ENCODE measurements around the gene WFDC5.
"Not testable (repeated sequence)": the region's sequence is repeated elsewhere in the genome, so short reads cannot be mapped to it uniquely, and the experiment has no call there.

The WFDC5 gene

GRCh38 chr20:45087097-45087790, 27.7 kb downstream of the WFDC5 start:
- no peak for DNase-seq

GRCh38 chr20:45085867-45086266, 29.1 kb downstream of the WFDC5 start:
- no peak for DNase-seq

GRCh38 chr20:45085289-45085688, 29.7 kb downstream of the WFDC5 start:
- no peak for DNase-seq

DNA sequence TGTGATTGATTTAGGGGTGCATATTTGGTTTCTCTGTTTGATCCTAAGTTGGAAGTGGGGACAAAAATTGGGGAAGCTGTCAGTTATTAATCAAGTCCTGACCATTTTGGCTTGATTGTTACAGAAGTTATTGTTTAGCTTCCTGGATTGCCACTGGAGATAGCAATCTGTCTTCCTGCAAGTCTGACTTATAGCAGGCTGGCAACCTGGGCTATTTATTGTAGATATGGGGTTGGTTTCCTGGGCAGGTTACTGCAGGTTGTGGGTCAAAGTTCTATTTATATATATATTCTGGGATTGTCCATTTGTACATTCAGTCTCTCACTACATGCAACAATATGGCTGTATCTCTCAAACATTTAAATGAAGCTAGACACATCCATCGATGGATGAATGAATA, 31.8 kb downstream of the WFDC5 start:
- no peak for DNase-seq

DNA sequence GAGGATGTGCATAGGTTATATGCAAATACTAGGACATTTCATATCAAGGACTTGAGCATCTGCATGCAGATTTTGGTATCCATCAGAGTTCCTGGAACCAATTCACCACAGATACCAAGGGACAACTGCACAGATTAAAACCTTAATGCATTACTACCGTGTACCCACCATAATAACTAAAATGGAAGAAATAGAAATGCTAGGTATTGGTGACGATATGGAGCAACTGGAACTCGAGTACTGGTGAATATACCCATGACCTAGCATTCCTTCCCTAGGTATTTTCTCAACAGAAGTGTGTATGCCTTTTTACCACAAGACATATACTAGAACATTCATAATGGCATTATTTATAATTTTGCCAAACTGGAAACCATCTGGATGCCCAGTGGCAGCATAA, 32.5 kb downstream of the WFDC5 start:
- no peak for DNase-seq

DNA sequence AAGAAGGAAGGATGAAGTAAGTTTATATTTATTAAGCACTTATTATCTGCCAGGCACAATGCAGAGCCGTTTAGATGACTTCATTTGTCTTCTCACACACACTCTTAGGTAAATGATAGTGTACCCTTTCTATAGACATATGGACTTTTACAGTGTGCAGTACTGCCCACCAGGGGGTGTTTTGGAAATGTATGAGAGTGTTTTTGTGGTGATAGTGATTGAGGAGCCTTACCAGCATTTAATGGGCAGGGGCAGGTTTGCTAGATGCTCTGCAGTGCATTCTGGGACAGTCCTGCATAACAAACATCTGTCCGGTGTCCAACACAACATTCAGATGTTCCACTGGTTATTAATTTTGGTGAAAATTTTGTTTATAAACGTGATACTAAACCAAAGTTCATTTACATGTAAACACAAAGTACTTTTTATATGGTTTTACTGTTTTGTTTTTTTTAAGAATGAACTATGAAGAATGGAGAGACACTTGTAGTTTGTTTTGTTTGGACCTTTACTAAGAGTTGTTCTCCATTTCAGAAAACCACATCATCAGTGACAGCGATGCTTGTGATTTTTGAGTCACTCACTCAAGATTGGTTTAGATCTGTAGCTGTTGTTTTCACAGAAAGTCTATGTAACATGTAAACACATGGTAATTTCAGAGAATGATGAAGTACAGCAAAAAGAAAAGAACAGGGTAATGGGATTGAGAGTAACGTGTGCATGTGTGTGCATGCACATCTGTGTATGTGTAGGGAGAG, 33.9 kb downstream of the WFDC5 start:
- no peak for DNase-seq

DNA sequence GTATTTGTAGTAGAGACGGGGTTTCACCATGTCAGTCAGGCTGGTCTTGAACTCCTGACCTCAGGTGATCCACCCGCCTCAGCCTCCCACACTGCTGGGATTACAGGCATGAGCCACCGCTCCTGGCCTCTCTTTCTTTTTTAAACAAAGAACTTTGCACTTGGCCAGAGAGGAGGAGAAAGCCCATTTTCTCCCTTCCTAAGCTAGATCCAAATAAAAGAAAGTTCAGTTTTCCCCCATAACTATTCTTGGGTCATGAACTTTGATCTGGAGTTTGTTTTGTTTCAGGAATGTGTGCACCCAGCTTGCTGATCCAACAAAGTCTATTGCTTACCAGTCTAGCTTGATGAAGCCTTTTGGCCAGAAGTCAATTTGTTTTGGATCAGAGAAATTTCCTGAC, 37.4 kb downstream of the WFDC5 start:
- no peak for DNase-seq

- no peak for DNase-seq
Observed at GRCh38 chr20:45073221-45073620, 41.8 kb downstream of the WFDC5 start.

- DNase-seq = no peak
Observed at GRCh38 chr20:45072066-45072465, 42.9 kb downstream of the WFDC5 start.

- no peak for DNase-seq
Observed at GRCh38 chr20:45070932-45071632, 43.9 kb downstream of the WFDC5 start.

DNA sequence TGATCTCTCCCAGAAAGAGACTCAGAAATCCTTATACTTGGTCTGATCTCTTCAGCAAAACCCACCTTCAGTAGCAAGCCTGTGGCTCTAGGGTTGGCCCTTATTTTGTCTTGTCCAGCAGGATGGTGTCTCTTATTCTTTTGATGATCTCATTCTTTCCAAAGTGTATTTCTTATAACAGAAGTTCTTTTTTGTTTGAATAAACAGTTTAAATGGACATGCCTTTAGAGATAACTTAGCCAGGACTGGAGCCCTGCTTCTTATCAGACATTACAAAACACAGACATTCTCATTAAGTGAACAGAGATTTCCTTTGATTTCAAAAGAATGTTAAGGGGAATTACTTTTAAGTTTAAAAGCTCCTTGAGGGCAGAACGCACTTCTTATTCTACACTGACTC, 45.7 kb downstream of the WFDC5 start:
- no peak for DNase-seq

- no peak for DNase-seq
Observed at GRCh38 chr20:45067558-45067957, 47.4 kb downstream of the WFDC5 start.

- DNase-seq = no peak
Observed at GRCh38 chr20:45067087-45067486, 47.9 kb downstream of the WFDC5 start.

- DNase-seq = no peak
Observed at GRCh38 chr20:45066372-45066771, 48.6 kb downstream of the WFDC5 start.

GRCh38 chr20:45064812-45065211, 50.2 kb downstream of the WFDC5 start:
- no peak for DNase-seq

GRCh38 chr20:45063107-45063506, 51.9 kb downstream of the WFDC5 start:
- DNase-seq = not testable (repeated sequence)

DNA sequence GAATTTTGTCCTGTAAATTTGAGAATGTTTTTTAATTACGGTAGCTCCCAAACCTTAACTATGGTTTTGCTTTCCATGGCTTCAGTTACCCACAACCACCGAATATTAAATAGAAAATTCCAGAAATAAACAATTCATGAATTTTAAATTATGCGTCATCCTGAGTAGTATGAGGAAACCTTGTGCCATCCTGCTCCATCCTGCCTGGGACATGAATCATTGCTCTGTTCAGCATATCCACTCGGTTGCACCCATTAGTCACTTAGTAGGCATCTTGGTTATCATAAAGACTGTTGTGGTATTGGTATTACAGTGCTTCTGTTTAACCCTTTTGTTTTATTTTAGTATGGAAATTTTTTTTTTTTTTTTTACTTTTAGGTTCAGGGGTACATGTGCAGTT, 53.7 kb downstream of the WFDC5 start:
- DNase-seq = no peak

DNA sequence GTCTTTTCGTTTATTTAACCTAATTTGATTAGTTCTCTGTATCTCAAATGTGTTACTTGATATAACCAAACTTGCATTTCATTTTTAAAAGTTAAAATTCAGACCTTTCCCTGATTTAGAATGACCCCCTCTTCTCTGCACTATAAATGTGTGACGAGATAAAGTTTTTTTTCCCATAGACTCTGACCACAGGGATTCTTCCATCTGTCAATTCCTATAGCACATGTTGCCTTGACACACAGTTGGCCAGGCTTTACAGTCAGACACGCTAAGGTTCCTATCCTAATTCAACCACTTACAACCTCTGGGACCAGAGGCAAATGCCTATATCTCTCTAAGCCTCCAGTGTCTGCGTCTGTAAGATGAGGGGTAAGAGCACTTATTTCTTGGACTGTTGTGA, 54.7 kb downstream of the WFDC5 start:
- no peak for DNase-seq

Data from NCI-H1436 (cell line).